Immature natural killer cell (primary cell): ENCODE measurements around the gene CLEC16A. TPM values are rescaled to one million over a fixed set of nuclear protein-coding genes. Genes with fewer than 3 reads are reported as not detected.

ENCODE experiments used
- DNase-seq, 3 donors: peaks; one replicate each; pipeline ENCODE4 v3.0.0; 2022; ENCODE audit warnings: mixed read lengths in 1 of 3
- H3K27ac Mint-ChIP-seq, 6 donors: one replicate each; pipeline ENCODE4 v1.8.0; 2020; ENCODE audit warnings: mixed read lengths in 6 of 6, mild to moderate bottlenecking in 5 of 6, inconsistent platforms in 4 of 6, moderate library complexity in 3 of 6
- H3K27me3 Mint-ChIP-seq, 3 donors: one replicate each; pipeline ENCODE4 v1.8.0; 2020 to 2021; ENCODE audit warnings: low read depth in 3 of 3, mild to moderate bottlenecking in 3 of 3, mixed read lengths in 3 of 3, moderate library complexity in 3 of 3, inconsistent platforms in 1 of 3
- H3K36me3 Mint-ChIP-seq, 3 donors: one replicate each; pipeline ENCODE4 v1.8.0; 2020; ENCODE audit warnings: mixed read lengths in 3 of 3, inconsistent platforms in 2 of 3, mild to moderate bottlenecking in 2 of 3
- H3K4me1 Mint-ChIP-seq, 2 donors: one replicate each; pipeline ENCODE4 v1.8.0; 2020; ENCODE audit warnings: inconsistent platforms in 2 of 2, mild to moderate bottlenecking in 2 of 2, mixed read lengths in 2 of 2, moderate library complexity in 1 of 2
- H3K4me3 Mint-ChIP-seq, 5 donors: one replicate each; pipeline ENCODE4 v1.8.0; 2020; ENCODE audit warnings: mild to moderate bottlenecking in 5 of 5, mixed read lengths in 5 of 5, inconsistent platforms in 3 of 5, moderate library complexity in 3 of 5
- H3K9me3 Mint-ChIP-seq, 6 donors: one replicate each; pipeline ENCODE4 v1.8.0; 2020; ENCODE audit warnings: mild to moderate bottlenecking in 6 of 6, mixed read lengths in 6 of 6, inconsistent platforms in 4 of 6, moderate library complexity in 3 of 6
- polyA plus RNA-seq, 3 donors: library from polyadenylated mRNA; unstranded; fragments of 300-500 nt; fragmentation: Illumina TruSeq; gene quantifications; one replicate each; pipeline ENCODE4 v1.2.3, GENCODE V29; 2021

Gene CLEC16A
- polyA plus RNA-seq, 3 donors from 2014 or later, result 5.6 to 19.9 (median 5.6) TPM

DNA sequence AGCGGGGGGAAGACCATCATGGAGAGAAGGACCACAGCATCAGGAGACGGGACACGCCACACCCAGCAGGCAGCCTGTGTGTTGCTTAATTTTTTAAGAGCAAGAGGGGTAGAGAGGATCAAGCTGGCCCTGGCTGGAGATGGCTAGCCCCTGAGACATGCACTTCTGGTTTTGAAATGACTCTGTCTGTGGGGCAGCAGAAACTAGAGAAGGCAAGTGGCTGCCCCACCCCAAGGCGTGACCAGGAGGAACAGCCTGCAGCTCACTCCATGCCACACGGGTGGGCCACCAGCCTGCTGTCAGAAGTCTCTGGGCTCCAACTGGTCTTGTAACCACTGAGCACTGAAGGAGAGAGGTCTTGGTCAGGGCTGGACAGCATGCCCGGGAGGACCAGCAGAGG, 236.1 kb downstream of the CLEC16A start:
- H3K36me3 Mint-ChIP-seq, result peaks cover 0 to 17% (median 6%) of the 10 kb centered on the region in 3 donors
- peak overlapping the region in 1 of 6 donors; percentile 58 for H3K27ac Mint-ChIP-seq
- no peaks in the 10 kb centered on the region for H3K9me3 Mint-ChIP-seq
- peaks cover 11 to 12% of the 10 kb centered on the region in 2 donors for H3K4me1 Mint-ChIP-seq
- no peak for DNase-seq
- no peak overlapping the region for H3K4me3 Mint-ChIP-seq
- H3K27me3 Mint-ChIP-seq, result peaks cover 0 to 2% (median 0%) of the 10 kb centered on the region in 3 donors

DNA sequence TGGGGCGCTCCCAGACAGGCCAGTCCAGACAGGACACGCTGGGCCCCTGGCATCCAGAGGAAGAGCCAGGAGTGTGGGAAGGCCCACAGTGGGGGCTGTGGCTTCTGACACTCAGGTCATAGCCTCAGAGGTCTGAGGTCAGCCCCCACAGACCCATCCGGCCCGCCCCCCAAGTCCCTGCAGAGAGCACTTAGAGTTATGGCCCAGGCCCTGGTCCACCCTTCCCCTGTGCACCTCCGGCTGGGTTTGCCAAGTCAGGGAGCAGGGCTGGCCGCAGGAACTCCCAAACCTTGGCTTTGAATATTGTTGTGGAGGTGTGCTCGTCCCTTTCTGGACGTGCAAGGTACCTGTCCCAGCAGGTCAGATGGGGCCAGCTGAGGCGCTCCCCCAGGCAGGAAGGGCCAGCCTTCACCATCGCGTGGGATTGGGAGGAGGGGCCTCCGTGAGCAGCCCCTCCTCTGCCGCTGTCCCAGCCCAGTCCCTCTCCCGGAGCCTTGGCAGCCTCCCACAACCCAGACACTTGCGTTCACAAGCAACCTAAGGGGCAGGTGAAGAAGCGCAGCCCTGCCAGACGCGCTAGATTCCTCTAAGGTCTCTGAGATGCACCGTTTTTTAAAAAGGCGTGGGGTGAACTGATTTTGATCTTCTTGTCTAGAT, 237.0 kb downstream of the CLEC16A start:
- H3K27me3 Mint-ChIP-seq, result peaks cover 0 to 2% (median 0%) of the 10 kb centered on the region in 3 donors
- no peak overlapping the region for H3K4me3 Mint-ChIP-seq
- no peak overlapping the region for H3K27ac Mint-ChIP-seq

DNA sequence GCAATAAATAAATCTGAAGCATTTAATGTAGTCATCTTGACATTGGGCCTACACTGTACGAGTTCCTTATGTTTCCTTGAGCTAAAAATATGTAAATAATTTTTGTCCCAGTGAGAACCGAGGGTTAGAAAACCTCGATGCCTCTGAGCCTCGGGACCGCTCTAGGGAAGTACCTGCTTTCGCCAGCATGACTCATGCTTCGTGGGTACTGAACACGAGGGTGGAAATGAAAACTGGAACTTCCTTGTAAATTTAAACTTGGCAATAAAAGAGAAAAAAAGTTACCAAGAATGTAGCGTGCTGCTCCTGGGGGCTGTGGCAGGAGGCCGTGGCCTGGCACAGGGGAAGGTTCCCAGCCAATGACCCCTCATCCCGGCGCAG, 237.5 kb downstream of the CLEC16A start:
- H3K9me3 Mint-ChIP-seq, result no peaks in the 10 kb centered on the region
- no peak overlapping the region for H3K4me3 Mint-ChIP-seq
- H3K36me3 Mint-ChIP-seq, result peaks cover 0 to 17% (median 6%) of the 10 kb centered on the region in 3 donors
- peaks cover 2% of the 10 kb centered on the region in 2 donors for H3K4me1 Mint-ChIP-seq
- no peak overlapping the region for H3K27ac Mint-ChIP-seq
- no peak for DNase-seq
- H3K27me3 Mint-ChIP-seq, result peaks cover 0 to 2% (median 0%) of the 10 kb centered on the region in 3 donors

More for the DNA sequence above, 237.0 kb downstream of the CLEC16A start:
- no peak for DNase-seq
- H3K36me3 Mint-ChIP-seq, result peaks cover 0 to 17% (median 6%) of the 10 kb centered on the region in 3 donors
- H3K9me3 Mint-ChIP-seq, result no peaks in the 10 kb centered on the region
- H3K4me1 Mint-ChIP-seq, result peaks cover 4 to 7% of the 10 kb centered on the region in 2 donors

DNA sequence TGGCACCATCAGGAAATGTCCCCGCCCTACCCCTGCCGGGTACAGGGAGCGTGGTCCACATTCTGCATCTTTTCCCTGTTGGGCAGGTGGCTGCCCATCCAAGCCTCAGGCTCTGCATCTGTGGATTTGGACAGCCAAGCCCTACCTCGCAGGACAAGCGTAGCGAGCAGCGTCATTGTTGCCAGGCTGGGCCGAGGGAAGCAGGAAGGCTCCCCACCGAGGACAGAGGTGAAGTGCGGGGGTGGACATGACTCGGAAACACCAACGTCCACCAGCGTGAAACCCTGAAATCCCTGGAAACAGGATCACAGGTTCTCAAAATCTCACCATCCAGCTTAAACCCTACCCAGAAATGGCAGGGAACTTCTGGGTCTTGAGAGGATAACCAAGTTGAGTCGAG, 238.0 kb downstream of the CLEC16A start:
- H3K9me3 Mint-ChIP-seq, result no peaks in the 10 kb centered on the region
- H3K27me3 Mint-ChIP-seq, result peaks cover 0 to 2% (median 0%) of the 10 kb centered on the region in 3 donors
- peaks cover 0 to 17% (median 6%) of the 10 kb centered on the region in 3 donors for H3K36me3 Mint-ChIP-seq
- DNase-seq, result no peak
- no peak overlapping the region for H3K27ac Mint-ChIP-seq
- H3K4me1 Mint-ChIP-seq, result peaks cover 0 to 2% of the 10 kb centered on the region in 2 donors
- H3K4me3 Mint-ChIP-seq, result no peak overlapping the region

DNA sequence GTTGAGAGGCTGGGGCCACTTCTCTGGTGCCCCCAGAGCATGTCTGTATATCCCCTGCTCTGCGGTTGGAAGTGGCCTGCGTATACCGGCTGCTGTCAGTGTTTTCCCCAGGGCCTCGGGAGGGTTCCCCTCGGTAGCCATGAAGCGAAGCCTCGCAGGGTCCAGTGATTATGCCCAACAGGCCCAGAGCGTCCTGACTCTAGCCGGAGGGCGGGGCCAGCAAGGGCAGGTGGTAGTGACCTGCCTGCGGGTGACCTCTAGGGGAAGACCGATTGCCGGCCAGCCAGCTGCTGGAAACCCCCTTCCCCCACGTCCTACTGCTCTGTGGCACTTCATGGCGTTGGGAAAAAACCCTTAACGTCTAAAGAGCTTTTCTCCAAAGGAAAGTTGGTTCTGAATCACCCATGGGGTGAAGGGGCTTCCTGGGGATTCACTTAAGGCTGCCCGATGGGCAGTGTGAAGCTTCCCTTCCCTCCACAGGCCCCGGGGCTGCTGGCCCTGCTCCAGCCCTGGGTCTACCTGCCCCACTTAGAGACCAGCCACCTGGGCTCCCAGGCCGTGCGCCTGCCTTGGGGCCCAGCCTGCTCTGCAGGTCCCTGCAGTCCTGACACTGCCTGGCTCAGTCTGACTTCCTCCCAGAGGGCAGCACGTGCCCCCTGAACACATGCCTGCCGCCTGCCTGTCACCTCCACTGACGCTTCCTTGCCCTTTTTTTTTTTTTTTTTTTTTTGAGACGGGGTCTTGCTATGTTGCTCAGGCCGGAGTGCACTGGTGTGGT, 238.9 kb downstream of the CLEC16A start:
- H3K9me3 Mint-ChIP-seq, result no peaks in the 10 kb centered on the region
- no peak overlapping the region for H3K4me3 Mint-ChIP-seq
- DNase-seq, result no peak
- H3K36me3 Mint-ChIP-seq, result peaks cover 0 to 17% (median 6%) of the 10 kb centered on the region in 3 donors
- peaks cover 0 to 2% (median 0%) of the 10 kb centered on the region in 3 donors for H3K27me3 Mint-ChIP-seq
- peak overlapping the region in 2 of 6 donors; percentile 24 to 25 for H3K27ac Mint-ChIP-seq
- H3K4me1 Mint-ChIP-seq, result peaks cover 0 to 2% of the 10 kb centered on the region in 2 donors

DNA sequence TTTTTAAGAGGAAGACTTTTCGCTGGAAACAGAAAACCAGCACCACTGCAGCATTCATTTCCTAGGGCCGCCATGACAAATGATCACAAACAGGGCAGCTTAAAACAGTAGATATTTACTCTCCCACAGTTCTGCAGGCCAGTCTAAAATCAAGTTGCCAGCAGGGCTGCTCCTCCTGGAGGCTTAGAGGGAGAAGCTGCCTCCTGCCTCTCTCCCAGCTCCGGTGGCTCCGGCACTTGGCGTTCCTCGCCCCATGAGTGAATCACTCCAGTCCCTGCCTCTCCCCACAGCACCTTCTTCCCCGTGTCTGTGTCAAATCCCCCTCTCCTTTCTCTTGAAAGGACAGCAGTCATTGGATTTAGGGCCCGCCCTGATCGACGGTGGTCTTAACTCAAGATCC, 239.6 kb downstream of the CLEC16A start:
- Mint-ChIP-seq H3K4me3 (no peak overlapping the region), H3K27ac (peak overlapping the region in 2 of 6 donors; percentile 1 to 60), H3K4me1 (peaks cover 0 to 2% of the 10 kb centered on the region in 2 donors), H3K9me3 (no peaks in the 10 kb centered on the region), H3K36me3 (peaks cover 0 to 13% (median 3%) of the 10 kb centered on the region in 3 donors), H3K27me3 (peaks cover 0 to 2% (median 0%) of the 10 kb centered on the region in 3 donors)
- DNase-seq, result no peak

DNA sequence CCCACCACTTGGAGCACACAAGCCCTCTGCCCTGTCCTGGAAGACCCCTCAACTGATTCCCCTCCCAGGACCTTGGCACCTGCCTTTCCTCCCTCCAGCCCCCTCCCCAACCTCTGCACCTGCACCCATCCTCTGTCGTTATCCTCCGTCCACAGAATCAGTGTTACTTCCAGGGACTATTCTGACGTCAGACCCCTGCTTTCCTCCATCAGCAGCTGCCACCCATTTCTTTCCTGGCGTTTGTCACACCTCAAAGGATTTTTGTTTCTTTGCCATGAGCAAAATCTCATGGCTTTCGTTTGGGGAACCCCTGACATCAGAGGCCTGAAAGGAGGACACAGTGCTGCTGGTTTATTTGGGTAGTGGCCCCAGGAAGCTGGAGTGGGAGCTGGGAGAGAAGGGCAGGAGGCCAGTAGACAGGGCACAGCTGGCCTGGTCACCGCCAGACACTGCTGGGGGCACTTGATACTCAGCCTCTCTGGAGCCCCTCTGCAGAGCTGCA, 243.2 kb downstream of the CLEC16A start:
- H3K27ac Mint-ChIP-seq, result peak overlapping the region in 1 of 6 donors; percentile 46
- H3K4me3 Mint-ChIP-seq, result no peak overlapping the region

DNA sequence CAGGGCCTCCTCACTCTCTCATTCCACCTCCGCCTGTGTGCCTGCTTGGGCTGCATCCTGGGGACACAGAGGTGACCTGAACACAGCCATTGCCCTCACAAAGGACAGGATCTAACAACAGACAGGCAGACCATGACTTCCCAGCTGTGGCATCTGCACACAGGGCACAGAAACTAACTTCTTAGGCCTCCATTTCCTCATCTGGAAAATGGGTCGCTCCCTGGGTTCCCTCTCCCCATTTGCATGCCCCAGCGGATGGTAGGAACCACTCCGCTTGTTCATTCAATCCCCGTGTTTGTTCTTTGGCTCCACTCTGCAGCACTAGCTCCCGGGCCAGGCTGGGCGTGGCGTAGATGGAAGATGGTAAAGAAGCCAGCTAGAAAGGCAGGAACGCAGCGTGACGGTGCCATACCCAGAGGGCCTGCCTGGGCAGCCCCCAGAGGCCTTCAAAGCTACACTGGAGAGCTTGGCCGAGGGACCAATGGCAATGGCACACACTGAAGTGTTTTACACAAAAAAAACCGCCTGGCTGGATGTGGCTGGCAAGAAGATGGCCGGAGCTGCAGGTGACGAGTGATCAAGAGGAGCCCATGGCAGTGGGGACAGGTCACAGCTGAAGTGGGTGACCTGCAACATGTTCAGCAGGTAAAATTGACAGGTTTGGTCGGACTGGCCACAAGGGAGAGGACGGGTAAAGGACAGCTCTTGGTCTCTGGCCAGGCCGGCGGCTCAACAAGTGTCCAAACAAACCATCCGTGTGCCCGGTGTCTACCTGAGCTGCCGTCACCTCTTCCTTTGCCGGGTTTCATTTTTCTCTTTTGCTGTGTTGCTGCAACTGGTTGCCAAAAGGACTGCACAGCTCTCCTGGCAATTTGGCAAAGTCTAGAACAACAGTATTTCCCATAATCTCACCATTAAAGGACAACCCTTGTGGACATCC, 244.7 kb downstream of the CLEC16A start:
- Mint-ChIP-seq H3K9me3 (no peaks in the 10 kb centered on the region), H3K27ac (peak overlapping the region in 1 of 6 donors; percentile 57), H3K36me3 (no peaks in the 10 kb centered on the region), H3K4me3 (no peak overlapping the region), H3K4me1 (no peaks in the 10 kb centered on the region), H3K27me3 (peaks cover 0 to 4% (median 0%) of the 10 kb centered on the region in 3 donors)
- no peak for DNase-seq

More for the DNA sequence above, 243.2 kb downstream of the CLEC16A start:
- no peaks in the 10 kb centered on the region for H3K9me3 Mint-ChIP-seq
- no peaks in the 10 kb centered on the region for H3K4me1 Mint-ChIP-seq
- DNase-seq, result no peak
- peaks cover 0 to 2% (median 0%) of the 10 kb centered on the region in 3 donors for H3K27me3 Mint-ChIP-seq
- no peaks in the 10 kb centered on the region for H3K36me3 Mint-ChIP-seq

DNA sequence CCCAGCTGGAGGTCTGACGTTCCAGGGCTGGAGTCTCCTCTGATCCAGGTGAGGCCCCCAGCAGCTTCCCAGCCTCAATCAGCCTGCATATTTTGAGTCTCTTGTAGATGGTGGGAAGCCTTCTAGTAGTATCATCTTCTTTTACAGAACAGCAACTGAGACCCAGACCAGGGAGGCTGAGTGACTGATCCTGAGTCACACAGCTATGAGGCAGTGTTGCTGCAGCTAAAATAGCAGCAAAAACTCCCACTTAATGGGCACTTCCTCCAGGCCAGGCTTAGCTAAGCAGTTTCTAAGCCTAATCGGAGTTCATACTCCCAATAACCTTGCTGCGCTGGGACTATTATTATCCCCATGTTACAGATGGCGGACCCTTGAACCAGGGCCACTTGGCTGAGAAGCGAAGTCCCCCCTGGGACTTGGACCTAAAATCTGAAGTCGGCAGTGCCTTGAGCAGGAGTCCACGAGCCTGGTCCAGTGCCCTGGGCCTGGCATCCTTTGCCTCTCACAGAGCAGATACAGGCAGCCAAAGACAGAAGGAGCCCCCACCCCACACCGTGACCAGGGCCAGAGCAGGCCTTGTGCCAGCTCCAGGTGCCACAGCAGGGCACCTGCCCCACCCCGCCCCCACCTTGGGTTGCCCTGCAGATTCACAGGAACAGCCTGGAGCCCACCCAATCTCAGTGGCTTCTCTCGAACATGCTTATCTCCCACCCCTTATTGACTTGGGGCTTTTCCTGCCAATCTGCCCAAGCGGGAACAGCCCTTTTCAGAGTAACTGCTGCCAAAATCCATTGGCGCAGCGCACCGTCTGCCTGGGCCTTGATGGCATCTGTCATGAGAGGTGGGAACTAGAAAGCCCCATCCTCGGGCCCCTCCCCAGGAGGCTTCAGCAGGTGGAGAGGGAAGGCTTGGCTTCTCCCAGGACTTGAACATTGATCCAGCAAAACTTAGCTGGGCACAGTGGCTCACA, 246.5 kb downstream of the CLEC16A start:
- H3K27ac Mint-ChIP-seq, result no peak overlapping the region
- peaks cover 0 to 7% (median 0%) of the 10 kb centered on the region in 3 donors for H3K27me3 Mint-ChIP-seq
- H3K4me1 Mint-ChIP-seq, result no peaks in the 10 kb centered on the region

DNA sequence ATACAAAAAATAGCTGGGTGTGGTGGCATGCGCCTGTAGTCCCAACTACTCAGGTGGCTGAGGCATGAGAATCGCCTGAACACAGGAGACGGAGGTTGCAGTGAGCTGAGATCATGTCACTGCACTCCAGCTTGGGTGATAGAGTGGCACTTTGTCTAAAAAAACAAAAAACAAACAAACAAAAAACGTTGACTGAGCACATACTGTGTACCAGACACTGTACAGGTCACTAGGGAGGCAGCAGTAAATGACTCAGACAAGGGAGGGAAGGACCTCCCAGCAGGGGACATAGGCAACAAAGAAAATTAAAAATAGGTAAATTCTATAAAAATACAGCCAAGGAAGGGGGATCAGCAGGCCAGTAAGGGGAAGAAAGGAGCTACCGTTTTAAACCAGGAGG, 247.3 kb downstream of the CLEC16A start:
- Mint-ChIP-seq H3K27me3 (peaks cover 0 to 7% (median 0%) of the 10 kb centered on the region in 3 donors), H3K36me3 (peaks cover 0 to 4% (median 3%) of the 10 kb centered on the region in 3 donors), H3K9me3 (no peaks in the 10 kb centered on the region), H3K27ac (peak overlapping the region in 1 of 6 donors; percentile 71), H3K4me1 (no peaks in the 10 kb centered on the region), H3K4me3 (no peak overlapping the region)
- DNase-seq, result no peak

More for the DNA sequence above, 246.5 kb downstream of the CLEC16A start:
- no peak for DNase-seq
- Mint-ChIP-seq H3K36me3 (peaks cover 0 to 1% (median under 1%) of the 10 kb centered on the region in 3 donors), H3K4me3 (no peak overlapping the region), H3K9me3 (no peaks in the 10 kb centered on the region)

DNA sequence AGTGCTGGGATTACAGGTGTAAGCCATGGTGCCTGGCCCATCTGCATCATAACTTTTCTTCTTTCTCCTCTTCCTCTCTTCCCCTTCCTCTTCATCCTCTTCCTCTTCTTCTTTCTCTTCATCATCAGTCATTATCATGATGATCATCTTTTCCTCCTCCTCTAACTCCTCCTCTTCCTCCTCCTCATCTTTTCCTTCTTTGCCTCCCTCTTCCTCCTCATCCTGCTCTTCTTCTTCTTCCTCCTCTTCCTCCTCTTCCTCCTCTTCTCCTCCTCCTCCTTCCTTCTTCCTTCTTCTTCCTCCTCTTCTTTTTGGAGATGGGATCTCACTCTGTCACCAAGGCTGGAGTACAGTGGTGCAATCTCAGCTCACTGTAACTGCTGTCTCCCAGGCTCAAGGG, 249.1 kb downstream of the CLEC16A start:
- DNase-seq, result no peak
- Mint-ChIP-seq H3K4me3 (no peak overlapping the region), H3K27me3 (peaks cover 0 to 8% (median 2%) of the 10 kb centered on the region in 3 donors), H3K27ac (peak overlapping the region in 1 of 6 donors; percentile 55), H3K9me3 (no peaks in the 10 kb centered on the region), H3K36me3 (peaks cover 0 to 4% (median 3%) of the 10 kb centered on the region in 3 donors), H3K4me1 (no peaks in the 10 kb centered on the region)

DNA sequence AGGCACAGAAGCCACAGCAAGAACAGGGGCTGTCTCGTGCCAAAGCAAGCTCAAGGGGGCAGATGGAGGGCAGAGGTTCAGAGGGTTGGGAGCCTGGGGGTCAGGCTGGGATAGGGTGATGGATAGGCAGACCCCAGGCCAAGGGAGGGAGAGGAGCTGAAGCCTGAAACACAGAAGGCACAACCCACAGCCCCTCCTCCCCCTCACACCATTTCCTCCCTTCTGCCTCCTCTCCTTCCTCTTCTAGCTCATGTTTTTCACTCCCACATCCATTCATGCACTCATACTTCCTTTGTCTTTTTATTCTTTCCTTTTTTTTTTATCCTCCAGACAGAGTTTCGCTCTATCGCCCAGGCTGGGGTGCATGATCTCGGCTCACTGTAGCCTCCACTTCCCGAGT, 250.5 kb downstream of the CLEC16A start:
- peaks cover 0 to 4% (median 3%) of the 10 kb centered on the region in 3 donors for H3K36me3 Mint-ChIP-seq
- H3K27ac Mint-ChIP-seq, result no peak overlapping the region
- DNase-seq, result no peak
- no peaks in the 10 kb centered on the region for H3K4me1 Mint-ChIP-seq
- no peak overlapping the region for H3K4me3 Mint-ChIP-seq
- no peaks in the 10 kb centered on the region for H3K9me3 Mint-ChIP-seq
- H3K27me3 Mint-ChIP-seq, result peaks cover 0 to 10% (median 2%) of the 10 kb centered on the region in 3 donors
